ENCODE results near the gene SMARCA4.
A peak's percentile ranks its signal among the peaks of the same experiment; 100 is the strongest.
"Not testable (repeated sequence)": the region's sequence is repeated elsewhere in the genome, so short reads cannot be mapped to it uniquely, and the experiment has no call there.

Gene SMARCA4

GRCh38 chr19:10991076-10991475 is 30.2 kb downstream of the SMARCA4 start:
- no CpG with 5 or more reads among the region's 20 CpGs for whole genome bisulfite sequencing, 2 donors (ENCODE audit: extremely low coverage in 2 of 2, insufficient read length in 2 of 2, insufficient replicate concordance in 1 of 2)
- H3K4me3 ChIP-seq (ENCODE audit: low read length in 2 of 2), result peak overlapping the region in 1 of 2 donors; percentile 50
- H3K9me3 ChIP-seq (replicated peaks in 1 of 2; ENCODE audit: control insufficient read depth in 2 of 2, insufficient read depth in 1 of 2, low read depth in 1 of 2, low read length in 2 of 2), result peaks cover 0 to 2% of the 10 kb centered on the region in 2 donors
- no peak overlapping the region for H2BK12ac ChIP-seq (ENCODE audit: low read length)
- DNase-seq (ENCODE audit: low spot score), result no peak
- no peak overlapping the region for H3K4ac ChIP-seq (ENCODE audit: low read length)
- H3K79me1 ChIP-seq (ENCODE audit: low read depth, low read length), result peaks cover 7% of the 10 kb centered on the region
- H3K9ac ChIP-seq (ENCODE audit: low read depth, low read length, poor library complexity), result no peak overlapping the region
- peaks cover 57 to 96% of the 10 kb centered on the region in 2 donors for H3K36me3 ChIP-seq (replicated peaks in 1 of 2; ENCODE audit: control insufficient read depth in 2 of 2, insufficient read depth in 2 of 2, low read length in 2 of 2)
- no peak overlapping the region for H3K18ac ChIP-seq (ENCODE audit: low read length)
- no peaks in the 10 kb centered on the region for H3K4me1 ChIP-seq (ENCODE audit: control insufficient read depth in 2 of 2, insufficient read depth in 1 of 2, low read depth in 1 of 2, low read length in 2 of 2)
- no peak overlapping the region for H2BK120ac ChIP-seq (ENCODE audit: low read depth, low read length)
- H2BK5ac ChIP-seq (ENCODE audit: low read length), result no peak overlapping the region
- no peak overlapping the region for H3K27ac ChIP-seq (replicated peaks; ENCODE audit: low read length)
- no peaks in the 10 kb centered on the region for H3K27me3 ChIP-seq (ENCODE audit: control insufficient read depth in 3 of 3, insufficient read depth in 3 of 3, low read depth in 1 of 3, low read length in 3 of 3)
- no peak overlapping the region for H2AK5ac ChIP-seq (ENCODE audit: low read depth, low read length)
- H4K91ac ChIP-seq (ENCODE audit: low read depth, low read length, poor library complexity), result no peak overlapping the region
- H3K14ac ChIP-seq (ENCODE audit: low read length), result no peak overlapping the region
- no peak overlapping the region for H3K4me2 ChIP-seq (ENCODE audit: insufficient read depth, low read length, poor library complexity, severe bottlenecking)
- no peak overlapping the region for H4K8ac ChIP-seq (ENCODE audit: low read depth, low read length)
- H3K23ac ChIP-seq (ENCODE audit: low read depth, low read length, poor library complexity), result no peak overlapping the region
- H2AFZ ChIP-seq (ENCODE audit: low read length), result no peak overlapping the region
- no peak overlapping the region for H2BK15ac ChIP-seq (ENCODE audit: low read length)

GRCh38 chr19:10991521-10992081 is 30.8 kb downstream of the SMARCA4 start:
- H2BK12ac ChIP-seq (ENCODE audit: low read length), result no peak overlapping the region
- H2BK5ac ChIP-seq (ENCODE audit: low read length), result no peak overlapping the region
- no peak overlapping the region for H3K4me2 ChIP-seq (ENCODE audit: insufficient read depth, low read length, poor library complexity, severe bottlenecking)
- no peak overlapping the region for H2BK15ac ChIP-seq (ENCODE audit: low read length)
- no peak overlapping the region for H3K23ac ChIP-seq (ENCODE audit: low read depth, low read length, poor library complexity)
- H3K18ac ChIP-seq (ENCODE audit: low read length), result no peak overlapping the region
- no peak overlapping the region for H4K91ac ChIP-seq (ENCODE audit: low read depth, low read length, poor library complexity)
- peaks cover 4% of the 10 kb centered on the region for H3K79me1 ChIP-seq (ENCODE audit: low read depth, low read length)
- no peak for DNase-seq (ENCODE audit: low spot score)
- peaks cover 0 to 2% of the 10 kb centered on the region in 2 donors for H3K9me3 ChIP-seq (replicated peaks in 1 of 2; ENCODE audit: control insufficient read depth in 2 of 2, insufficient read depth in 1 of 2, low read depth in 1 of 2, low read length in 2 of 2)
- H3K14ac ChIP-seq (ENCODE audit: low read length), result no peak overlapping the region
- H3K4me3 ChIP-seq (ENCODE audit: low read length in 2 of 2), result no peak overlapping the region
- no peaks in the 10 kb centered on the region for H3K27me3 ChIP-seq (ENCODE audit: control insufficient read depth in 3 of 3, insufficient read depth in 3 of 3, low read depth in 1 of 3, low read length in 3 of 3)
- H3K36me3 ChIP-seq (replicated peaks in 1 of 2; ENCODE audit: control insufficient read depth in 2 of 2, insufficient read depth in 2 of 2, low read length in 2 of 2), result peaks cover 57 to 96% of the 10 kb centered on the region in 2 donors
- H3K9ac ChIP-seq (ENCODE audit: low read depth, low read length, poor library complexity), result no peak overlapping the region
- no peak overlapping the region for H2AK5ac ChIP-seq (ENCODE audit: low read depth, low read length)
- H3K4me1 ChIP-seq (ENCODE audit: control insufficient read depth in 2 of 2, insufficient read depth in 1 of 2, low read depth in 1 of 2, low read length in 2 of 2), result no peaks in the 10 kb centered on the region
- H3K27ac ChIP-seq (replicated peaks; ENCODE audit: low read length), result no peak overlapping the region
- H4K8ac ChIP-seq (ENCODE audit: low read depth, low read length), result no peak overlapping the region
- H3K4ac ChIP-seq (ENCODE audit: low read length), result no peak overlapping the region
- H2AFZ ChIP-seq (ENCODE audit: low read length), result no peak overlapping the region
- no CpG with 5 or more reads among the region's 9 CpGs for WGBS, 2 donors (ENCODE audit: extremely low coverage in 2 of 2, insufficient read length in 2 of 2, insufficient replicate concordance in 1 of 2)
- H2BK120ac ChIP-seq (ENCODE audit: low read depth, low read length), result no peak overlapping the region

GRCh38 chr19:10992174-10992573 is 31.3 kb downstream of the SMARCA4 start:
- DNase-seq (ENCODE audit: low spot score); H2AK5ac ChIP-seq (ENCODE audit: low read depth, low read length); H3K18ac ChIP-seq (ENCODE audit: low read length); H4K91ac ChIP-seq (ENCODE audit: low read depth, low read length, poor library complexity); H3K23ac ChIP-seq (ENCODE audit: low read depth, low read length, poor library complexity); H3K27ac ChIP-seq (replicated peaks; ENCODE audit: low read length); H3K4me2 ChIP-seq (ENCODE audit: insufficient read depth, low read length, poor library complexity, severe bottlenecking); H3K4me3 ChIP-seq (ENCODE audit: low read length in 2 of 2); H2BK5ac ChIP-seq (ENCODE audit: low read length); H2BK12ac ChIP-seq (ENCODE audit: low read length); H3K27me3 ChIP-seq (ENCODE audit: control insufficient read depth in 3 of 3, insufficient read depth in 3 of 3, low read depth in 1 of 3, low read length in 3 of 3); H2BK120ac ChIP-seq (ENCODE audit: low read depth, low read length); H3K9me3 ChIP-seq (replicated peaks in 1 of 2; ENCODE audit: control insufficient read depth in 2 of 2, insufficient read depth in 1 of 2, low read depth in 1 of 2, low read length in 2 of 2); H4K8ac ChIP-seq (ENCODE audit: low read depth, low read length); H3K9ac ChIP-seq (ENCODE audit: low read depth, low read length, poor library complexity); H3K4ac ChIP-seq (ENCODE audit: low read length); H2AFZ ChIP-seq (ENCODE audit: low read length); H2BK15ac ChIP-seq (ENCODE audit: low read length); H3K79me1 ChIP-seq (ENCODE audit: low read depth, low read length); H3K4me1 ChIP-seq (ENCODE audit: control insufficient read depth in 2 of 2, insufficient read depth in 1 of 2, low read depth in 1 of 2, low read length in 2 of 2); H3K14ac ChIP-seq (ENCODE audit: low read length): not testable (repeated sequence)
- no CpG with 5 or more reads among the region's 6 CpGs for WGBS, 2 donors (ENCODE audit: extremely low coverage in 2 of 2, insufficient read length in 2 of 2, insufficient replicate concordance in 1 of 2)
- peaks cover 60 to 96% of the 10 kb centered on the region in 2 donors for H3K36me3 ChIP-seq (replicated peaks in 1 of 2; ENCODE audit: control insufficient read depth in 2 of 2, insufficient read depth in 2 of 2, low read length in 2 of 2)

GRCh38 chr19:10995926-10996600 is 35.2 kb downstream of the SMARCA4 start:
- Histone ChIP-seq H4K91ac (ENCODE audit: low read depth, low read length, poor library complexity) (no peak overlapping the region), H3K9ac (ENCODE audit: low read depth, low read length, poor library complexity) (no peak overlapping the region), H2AFZ (ENCODE audit: low read length) (no peak overlapping the region), H3K4me2 (ENCODE audit: insufficient read depth, low read length, poor library complexity, severe bottlenecking) (no peak overlapping the region), H3K4me1 (ENCODE audit: control insufficient read depth in 2 of 2, insufficient read depth in 1 of 2, low read depth in 1 of 2, low read length in 2 of 2) (no peaks in the 10 kb centered on the region), H3K36me3 (replicated peaks in 1 of 2; ENCODE audit: control insufficient read depth in 2 of 2, insufficient read depth in 2 of 2, low read length in 2 of 2) (peaks cover 57 to 98% of the 10 kb centered on the region in 2 donors), H3K27me3 (ENCODE audit: control insufficient read depth in 3 of 3, insufficient read depth in 3 of 3, low read depth in 1 of 3, low read length in 3 of 3) (no peaks in the 10 kb centered on the region), H2BK12ac (ENCODE audit: low read length) (no peak overlapping the region), H2BK5ac (ENCODE audit: low read length) (no peak overlapping the region), H3K23ac (ENCODE audit: low read depth, low read length, poor library complexity) (no peak overlapping the region), H3K18ac (ENCODE audit: low read length) (no peak overlapping the region), H3K4ac (ENCODE audit: low read length) (no peak overlapping the region), H4K8ac (ENCODE audit: low read depth, low read length) (no peak overlapping the region), H3K4me3 (ENCODE audit: low read length in 2 of 2) (no peak overlapping the region), H2BK15ac (ENCODE audit: low read length) (no peak overlapping the region), H2AK5ac (ENCODE audit: low read depth, low read length) (no peak overlapping the region), H2BK120ac (ENCODE audit: low read depth, low read length) (no peak overlapping the region), H3K79me1 (ENCODE audit: low read depth, low read length) (peaks cover 2% of the 10 kb centered on the region), H3K9me3 (replicated peaks in 1 of 2; ENCODE audit: control insufficient read depth in 2 of 2, insufficient read depth in 1 of 2, low read depth in 1 of 2, low read length in 2 of 2) (no peaks in the 10 kb centered on the region), H3K27ac (replicated peaks; ENCODE audit: low read length) (no peak overlapping the region), H3K14ac (ENCODE audit: low read length) (no peak overlapping the region)
- DNase-seq (ENCODE audit: low spot score), result no peak
- no CpG with 5 or more reads among the region's 29 CpGs for WGBS, 2 donors (ENCODE audit: extremely low coverage in 2 of 2, insufficient read length in 2 of 2, insufficient replicate concordance in 1 of 2)

All from neuronal stem cell (in vitro differentiated cells).